WTC11 (cell line): Measurements from ENCODE around the gene TCP11L2.

ENCODE experiments used
- ATF6 ChIP-seq: sonication (generic); formaldehyde crosslinking; IDR thresholded peaks from 2 replicates; pipeline ENCODE4 v1.8.1; 2023; ENCODE audit warnings: mild to moderate bottlenecking, missing genetic modification reagents
- CREM ChIP-seq: sonication (generic); formaldehyde crosslinking; IDR thresholded peaks from 2 replicates; pipeline ENCODE4 v1.8.1; 2022; ENCODE audit warnings: mild to moderate bottlenecking, missing genetic modification reagents, moderate library complexity
- CTCF ChIP-seq: fragments of 200-600 bp; IDR thresholded peaks from 2 replicates; pipeline ENCODE4 v1.8.0; 2022; ENCODE audit warnings: antibody characterized with exemption
- E2F1 ChIP-seq: sonication (generic); formaldehyde crosslinking; IDR thresholded peaks from 2 replicates; pipeline ENCODE4 v1.8.0; 2022; ENCODE audit warnings: mild to moderate bottlenecking, missing genetic modification reagents
- ELF4 ChIP-seq: sonication (generic); formaldehyde crosslinking; IDR thresholded peaks from 2 replicates; pipeline ENCODE4 v1.8.1; 2022; ENCODE audit warnings: low read depth, mild to moderate bottlenecking, moderate library complexity, missing genetic modification reagents
- FOXP4 ChIP-seq: sonication (generic); formaldehyde crosslinking; IDR thresholded peaks from 2 replicates; pipeline ENCODE4 v1.8.0; 2022; ENCODE audit warnings: mild to moderate bottlenecking, missing genetic modification reagents
- GABPB1 ChIP-seq: sonication (generic); formaldehyde crosslinking; IDR thresholded peaks from 2 replicates; pipeline ENCODE4 v1.8.1; 2023; ENCODE audit warnings: mild to moderate bottlenecking, missing genetic modification reagents
- IRF1 ChIP-seq: sonication (generic); formaldehyde crosslinking; IDR thresholded peaks from 2 replicates; pipeline ENCODE4 v1.8.0; 2023; ENCODE audit warnings: missing genetic modification reagents
- MAX ChIP-seq: sonication (generic); formaldehyde crosslinking; IDR thresholded peaks from 2 replicates; pipeline ENCODE4 v1.8.0; 2022; ENCODE audit warnings: mild to moderate bottlenecking, missing genetic modification reagents
- MLX ChIP-seq: sonication (generic); formaldehyde crosslinking; IDR thresholded peaks from 2 replicates; pipeline ENCODE4 v1.8.1; 2023; ENCODE audit warnings: mild to moderate bottlenecking, missing genetic modification reagents, moderate library complexity
- NFYB ChIP-seq: sonication (generic); formaldehyde crosslinking; conservative IDR thresholded peaks from 2 replicates; pipeline ENCODE4 v1.8.0; 2022; ENCODE audit warnings: low read depth, missing genetic modification reagents
- ZNF138 ChIP-seq: sonication (generic); formaldehyde crosslinking; conservative IDR thresholded peaks from 2 replicates; pipeline ENCODE4 v1.8.1; 2022; ENCODE audit warnings: mild to moderate bottlenecking, moderate library complexity, missing genetic modification reagents
- ZNF281 ChIP-seq: sonication (generic); formaldehyde crosslinking; IDR thresholded peaks from 2 replicates; pipeline ENCODE4 v1.8.0; 2023; ENCODE audit warnings: mild to moderate bottlenecking, missing genetic modification reagents
- ZSCAN18 ChIP-seq: fragments of 250-450 bp; sonication (Bioruptor Pico); IDR thresholded peaks from 2 replicates; pipeline ENCODE4 v2.1.2; 2022; ENCODE audit warnings: mild to moderate bottlenecking, moderate library complexity

GRCh38 chr12:106309671-106310505 lies 7.4 kb downstream of the TCP11L2 start:
- TF ChIP-seq MLX (CRISPR knock-in tag): no peak
- no peak for TF ChIP-seq ZNF138 (CRISPR knock-in tag)
- no peak for TF ChIP-seq IRF1
- TF ChIP-seq FOXP4: no peak
- TF ChIP-seq MAX: no peak
- TF ChIP-seq ZSCAN18 (CRISPR knock-in tag): no peak
- TF ChIP-seq CTCF: no peak
- TF ChIP-seq CREM (CRISPR knock-in tag): no peak
- no peak for TF ChIP-seq NFYB (CRISPR knock-in tag)
- no peak for TF ChIP-seq GABPB1 (CRISPR knock-in tag)
- no peak for TF ChIP-seq E2F1 (CRISPR knock-in tag)
- no peak for TF ChIP-seq ZNF281 (CRISPR knock-in tag)
- no peak for TF ChIP-seq ELF4 (CRISPR knock-in tag)
- TF ChIP-seq ATF6 (CRISPR knock-in tag): no peak
